ENCODE data around the gene CCHCR1.
"Not testable (repeated sequence)": the region's sequence is repeated elsewhere in the genome, so short reads cannot be mapped to it uniquely, and the experiment has no call there.

The CCHCR1 gene

DNA sequence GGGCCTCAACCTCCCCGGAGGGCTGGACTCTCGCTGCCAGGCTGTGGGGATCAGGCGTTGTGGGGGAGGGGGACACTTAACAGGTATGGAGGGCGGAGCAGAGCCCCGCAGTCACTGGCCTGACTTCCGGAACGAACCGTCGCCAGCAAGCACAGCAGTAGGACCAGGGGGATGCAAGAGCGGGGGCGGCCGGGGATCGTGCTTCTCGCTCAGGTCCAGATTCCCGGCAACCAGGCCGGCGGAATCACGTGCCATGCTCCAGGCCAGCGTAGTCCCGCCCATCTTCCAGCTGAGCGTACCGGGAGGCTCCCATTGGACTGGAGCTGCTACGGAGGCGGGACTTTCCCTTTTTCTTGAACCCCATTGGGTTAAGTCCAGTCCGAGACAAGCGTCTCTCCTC is 22.9 kb upstream of the CCHCR1 start:
- FAIRE-seq, result no peak

DNA sequence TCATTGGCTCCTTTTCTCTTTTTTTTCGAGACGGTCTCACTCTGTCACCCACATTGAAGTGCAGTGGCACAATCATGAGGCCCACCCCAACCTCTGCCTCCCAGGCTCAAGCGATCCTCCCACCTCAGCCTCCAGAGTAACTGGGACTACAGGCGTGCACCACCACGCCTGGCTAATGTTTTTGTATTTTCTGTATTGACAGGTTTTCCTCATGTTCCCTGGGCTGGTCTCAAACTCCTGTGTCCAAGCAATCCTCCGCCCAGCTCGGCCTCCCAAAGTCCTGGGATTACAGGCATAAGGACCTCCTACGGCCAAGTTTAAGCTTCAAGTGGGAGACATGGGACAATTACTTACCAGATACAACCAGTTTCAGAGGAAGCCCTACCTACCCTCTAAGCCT is 22.3 kb upstream of the CCHCR1 start:
- no peak for FAIRE-seq

DNA sequence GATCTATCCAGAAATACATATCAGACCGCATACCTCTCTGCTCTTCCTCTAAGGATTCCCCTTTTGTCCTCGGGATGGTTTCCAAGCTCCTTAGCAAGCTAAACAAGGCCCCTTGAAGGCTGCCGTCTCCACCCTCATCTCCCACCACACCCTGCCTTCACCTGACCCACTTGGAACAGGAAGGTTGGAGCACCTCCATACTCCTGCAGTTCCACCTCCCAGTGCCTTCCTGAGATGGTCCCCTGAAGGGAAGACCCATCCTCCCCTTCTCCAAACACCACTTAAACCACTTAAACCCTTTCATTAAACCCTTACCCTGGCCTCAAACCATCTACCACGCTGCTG is 21.4 kb upstream of the CCHCR1 start:
- FAIRE-seq, result no peak

DNA sequence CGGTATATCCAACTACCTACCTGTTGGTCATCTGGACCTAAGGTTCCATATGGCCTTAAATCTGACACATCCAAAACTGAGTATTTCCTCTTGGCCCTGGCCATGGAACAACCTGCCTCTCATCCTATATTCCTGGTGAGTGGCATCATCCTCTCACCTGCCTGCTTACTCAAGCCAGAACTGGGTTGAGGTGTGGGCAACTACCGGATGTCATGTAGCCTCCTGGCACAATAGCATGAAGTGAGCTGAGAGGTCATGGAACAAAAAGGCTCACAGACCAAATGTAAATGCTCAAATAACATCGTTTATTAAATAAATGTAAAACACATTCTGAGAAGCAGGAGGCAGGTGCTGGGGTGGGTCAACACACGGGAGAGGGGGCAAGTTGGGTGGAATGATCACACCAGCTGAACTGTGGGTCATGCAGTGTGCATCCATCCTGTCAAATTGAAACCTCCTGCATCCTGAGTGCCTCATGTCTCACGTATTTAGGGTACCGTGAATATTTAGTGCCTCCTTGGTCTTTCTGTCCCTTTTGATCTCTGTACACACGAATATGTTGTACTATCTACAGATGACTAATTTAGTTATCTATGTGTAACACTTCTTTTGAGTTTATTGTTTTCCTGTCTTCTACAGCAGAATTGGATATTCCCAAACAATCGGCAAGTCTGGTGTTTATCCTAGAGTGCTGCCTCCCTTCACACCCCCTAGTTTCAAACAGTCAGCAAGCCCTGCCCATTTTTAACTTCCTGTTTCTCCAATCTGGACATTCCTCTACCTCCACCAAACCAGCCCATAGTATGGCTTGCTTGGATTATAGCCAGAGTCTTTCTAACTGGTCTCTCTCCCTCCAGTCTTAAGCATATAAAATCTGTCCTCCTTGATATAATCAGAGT is 20.8 kb upstream of the CCHCR1 start:
- no peak for FAIRE-seq

DNA sequence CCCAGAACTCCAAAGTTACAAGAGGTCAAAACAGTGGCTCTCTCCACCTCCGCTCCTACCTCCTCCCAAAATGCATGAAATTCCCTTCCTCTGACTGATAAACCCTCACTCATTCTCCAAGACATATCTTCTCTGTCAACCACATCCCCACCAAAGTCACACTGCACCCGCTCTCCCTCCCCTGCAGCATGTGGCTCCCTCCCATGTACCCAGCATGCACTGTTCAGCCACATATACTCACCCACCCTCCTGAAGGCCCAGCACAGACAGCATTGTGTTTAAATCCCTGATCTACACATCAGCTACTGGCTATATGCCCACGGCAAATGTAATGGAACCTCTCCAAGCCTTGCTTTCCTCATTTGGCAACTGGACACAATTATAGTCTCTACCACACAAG is 18.4 kb upstream of the CCHCR1 start:
- FAIRE-seq, result no peak

DNA sequence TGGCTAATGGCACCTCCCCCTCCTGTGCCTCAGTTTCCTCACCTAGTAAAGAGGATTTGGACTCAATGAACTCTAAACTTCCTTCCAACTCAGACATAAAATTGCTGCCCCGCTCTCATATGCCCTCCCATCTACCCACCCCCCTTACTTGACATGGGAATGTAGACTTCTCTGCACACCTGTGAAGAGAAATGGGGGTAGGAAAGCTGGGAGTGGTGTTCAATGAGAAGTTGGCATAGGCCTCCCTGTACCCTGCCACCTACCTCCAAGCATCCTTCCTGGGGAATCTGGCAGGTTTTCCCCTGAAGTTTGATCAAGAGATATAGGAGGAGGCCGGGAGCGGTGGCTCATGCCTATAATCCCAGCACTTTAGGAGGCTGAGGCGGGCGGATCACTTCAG is 16.8 kb upstream of the CCHCR1 start:
- FAIRE-seq, result no peak

DNA sequence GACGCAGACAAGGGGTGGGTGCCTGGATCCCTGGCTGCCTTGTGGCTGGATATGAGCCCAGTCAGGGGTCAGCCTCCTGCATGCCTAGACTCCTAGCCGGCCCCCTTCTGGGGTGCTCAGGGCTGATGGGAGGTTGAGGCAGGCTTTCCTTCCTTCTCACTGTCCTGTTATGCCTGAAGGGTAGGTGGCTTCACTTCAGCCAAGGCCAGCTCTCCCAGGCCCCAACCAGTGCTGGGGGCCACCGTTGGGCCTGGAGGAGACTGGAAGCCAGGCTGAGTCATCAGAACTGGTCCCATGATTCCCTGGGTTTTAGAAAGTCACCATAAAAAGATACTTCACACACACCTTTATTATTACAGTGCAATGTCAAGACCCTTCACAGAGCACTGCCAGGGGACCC is 15.8 kb upstream of the CCHCR1 start:
- no peak for FAIRE-seq

DNA sequence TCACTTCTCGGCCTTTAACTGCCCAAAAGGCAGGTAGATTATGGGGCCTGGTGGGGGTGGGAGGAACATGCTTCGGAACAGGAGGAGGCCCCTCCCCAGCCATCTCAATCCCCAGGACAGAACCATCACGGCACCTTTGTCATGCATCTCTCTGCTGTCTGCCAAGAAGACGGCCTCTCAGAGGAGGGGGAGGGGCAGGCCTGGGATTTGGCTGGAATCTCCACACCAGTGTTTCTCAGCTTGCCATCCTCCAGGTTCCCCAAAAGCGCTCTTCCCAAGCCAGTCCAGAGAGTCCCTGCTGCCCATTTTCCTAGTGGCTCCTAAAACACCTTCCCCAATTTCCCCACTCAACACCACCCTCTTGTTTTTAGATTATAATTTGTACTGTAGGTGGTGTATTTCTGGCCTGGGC is 15.4 kb upstream of the CCHCR1 start:
- no peak for FAIRE-seq

DNA sequence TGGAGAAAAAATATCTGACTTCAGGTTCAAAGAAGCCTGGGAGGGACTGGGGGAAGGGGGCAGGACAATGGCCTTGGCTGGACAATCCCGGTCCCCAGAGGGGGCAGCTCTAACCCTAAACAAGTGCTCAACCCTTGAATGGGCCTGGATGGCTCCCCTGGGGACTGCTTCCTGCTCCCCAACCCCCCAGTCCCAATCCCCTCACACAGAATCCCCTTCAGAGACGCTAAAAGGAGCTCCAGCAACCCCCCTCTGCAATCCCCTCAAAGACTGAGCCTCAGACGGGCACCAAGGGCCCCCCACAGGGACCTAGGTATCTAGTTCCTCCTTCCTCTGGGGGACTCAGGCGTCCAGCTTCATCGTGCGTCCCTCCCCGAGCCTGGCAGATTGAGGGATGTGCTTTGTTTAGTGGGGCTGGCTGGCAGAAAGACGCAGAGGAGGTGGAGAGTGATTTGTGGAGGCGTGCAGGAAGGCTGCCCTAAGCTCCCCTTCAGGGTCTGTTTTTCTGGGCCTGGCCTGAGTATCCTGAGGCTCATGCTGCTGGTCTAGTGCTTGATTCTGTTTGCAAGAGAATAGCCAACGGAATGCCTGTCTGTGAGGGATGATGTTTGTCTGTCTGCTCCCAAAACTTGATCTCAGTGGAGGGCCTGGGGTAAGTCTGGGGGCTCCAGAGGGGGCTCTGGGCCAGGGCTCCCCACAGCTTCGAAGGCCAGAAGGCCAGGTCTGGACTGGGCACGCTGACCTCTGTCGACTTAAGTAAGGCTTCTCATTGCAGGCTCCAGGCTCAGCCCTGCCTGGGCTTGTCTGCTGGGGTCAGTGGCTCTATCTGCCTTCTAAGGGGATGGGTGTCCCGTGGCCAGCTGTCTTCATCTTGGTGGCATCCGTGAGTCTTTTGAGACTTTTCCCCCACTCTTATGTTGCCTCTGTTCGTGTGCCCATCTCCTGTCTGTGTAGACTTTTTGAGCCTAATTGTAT is 14.6 kb upstream of the CCHCR1 start:
- no peak for FAIRE-seq

DNA sequence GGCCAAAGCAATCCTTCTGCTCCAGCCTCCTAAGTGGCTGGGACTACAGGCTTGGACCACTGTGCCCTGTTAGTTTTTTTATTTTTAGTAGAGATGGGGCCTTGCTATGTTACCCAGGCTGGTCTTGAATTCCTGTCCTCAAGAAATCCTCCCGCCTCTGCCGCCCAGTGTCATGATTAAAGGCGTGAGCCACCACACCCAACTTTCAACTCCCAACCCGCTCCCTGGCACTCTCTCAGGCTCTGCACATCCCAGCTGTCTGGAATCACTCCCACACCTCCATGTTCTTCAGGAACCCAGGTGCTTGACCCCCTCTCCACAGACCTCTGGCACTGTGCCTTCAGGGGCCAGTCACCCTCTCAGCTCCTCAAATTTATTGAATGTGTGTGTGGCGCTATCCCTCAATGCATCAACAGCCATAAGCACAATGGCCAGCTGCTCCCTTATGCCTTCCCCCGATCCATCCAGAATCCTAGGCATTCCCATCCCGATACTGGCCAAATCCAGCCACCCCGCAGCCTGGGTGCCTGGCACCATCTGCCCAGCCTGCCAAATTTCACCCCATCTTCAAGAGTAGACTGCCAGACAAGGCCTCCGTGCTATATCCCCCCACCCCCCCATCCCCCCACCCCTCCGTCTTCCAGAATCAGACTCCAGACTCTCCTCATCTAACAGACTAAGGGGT is 13.5 kb upstream of the CCHCR1 start:
- no peak for FAIRE-seq

DNA sequence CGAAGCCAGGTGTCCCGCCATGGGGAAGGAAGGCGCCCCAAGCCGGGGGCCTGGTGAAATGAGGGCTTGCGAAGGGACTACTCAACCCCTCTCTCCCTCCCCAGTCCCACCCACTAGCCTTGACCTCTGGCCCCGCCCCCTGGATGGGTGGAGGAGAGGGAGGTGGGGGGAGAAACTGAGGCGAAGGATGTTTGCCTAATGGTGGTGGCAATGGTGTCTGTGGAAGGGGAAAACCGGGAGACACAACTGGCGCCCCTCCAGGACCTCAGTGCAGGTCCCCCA is 12.9 kb upstream of the CCHCR1 start, which contains the start of gene POU5F1:
POU5F1 (minus strand) TSS at position 83 of the 282 bp plus-strand sequence; CDS start at position 21, 62 bp downstream.
- FAIRE-seq, result no peak

DNA sequence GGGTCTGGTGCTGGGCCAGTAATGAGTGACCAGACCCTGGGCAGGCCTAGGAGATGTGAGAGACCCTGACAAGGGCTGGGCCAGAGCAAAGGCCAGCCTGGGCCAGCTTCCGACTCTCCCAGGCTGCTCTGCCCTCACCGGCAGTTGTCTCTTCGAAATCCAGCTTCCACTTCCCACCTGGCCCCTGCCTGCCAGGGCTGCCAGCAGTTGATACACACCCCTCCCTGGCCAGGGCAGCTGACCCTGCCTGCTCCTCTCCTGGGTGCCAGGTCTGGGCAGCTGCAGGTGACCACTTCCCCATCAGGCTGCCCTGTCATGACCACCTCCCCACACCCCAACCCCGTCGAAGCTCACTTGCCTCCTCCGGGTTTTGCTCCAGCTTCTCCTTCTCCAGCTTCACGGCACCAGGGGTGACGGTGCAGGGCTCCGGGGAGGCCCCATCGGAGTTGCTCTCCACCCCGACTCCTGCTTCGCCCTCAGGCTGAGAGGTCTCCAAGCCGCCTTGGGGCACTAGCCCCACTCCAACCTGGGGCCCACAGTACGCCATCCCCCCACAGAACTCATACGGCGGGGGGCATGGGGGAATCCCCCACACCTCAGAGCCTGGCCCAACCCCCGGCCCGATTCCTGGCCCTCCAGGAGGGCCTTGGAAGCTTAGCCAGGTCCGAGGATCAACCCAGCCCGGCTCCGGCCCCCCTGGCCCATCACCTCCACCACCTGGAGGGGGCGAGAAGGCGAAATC is 12.4 kb upstream of the CCHCR1 start:
- FAIRE-seq, result not testable (repeated sequence)

DNA sequence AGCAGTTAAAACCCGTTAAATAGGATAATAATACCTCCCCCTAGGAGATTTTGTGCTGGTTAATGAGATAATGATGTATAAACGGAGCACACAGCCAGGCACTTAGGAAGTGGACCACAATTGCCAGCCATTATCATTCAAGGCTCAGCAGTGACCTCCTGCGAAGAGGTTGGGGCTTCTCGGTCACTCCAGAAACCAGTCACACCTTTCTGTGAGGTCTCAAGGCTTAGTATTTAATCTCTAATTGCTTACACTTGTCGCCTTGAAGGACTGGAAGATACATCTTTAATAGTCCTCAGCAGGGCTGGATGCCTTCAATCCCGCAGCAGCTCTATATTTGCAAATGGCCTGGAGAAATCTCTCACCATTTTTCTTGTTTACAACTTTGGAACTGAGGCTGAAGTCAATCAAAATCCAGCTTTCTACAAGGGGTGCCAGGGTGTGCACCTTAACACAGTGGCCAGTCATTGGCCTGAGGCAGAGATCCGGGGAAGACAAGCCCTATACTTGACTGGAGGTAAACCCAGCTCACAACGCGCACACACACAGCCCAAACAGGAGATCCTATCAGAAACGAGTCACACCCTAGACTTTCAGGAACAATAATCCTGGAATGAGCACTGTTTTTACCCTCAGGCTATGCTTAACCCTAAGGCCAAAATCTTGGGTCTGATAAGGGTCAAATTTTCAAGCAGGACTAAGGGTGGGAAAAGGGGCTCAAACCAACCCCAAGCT is 11.7 kb upstream of the CCHCR1 start:
- no peak for FAIRE-seq

DNA sequence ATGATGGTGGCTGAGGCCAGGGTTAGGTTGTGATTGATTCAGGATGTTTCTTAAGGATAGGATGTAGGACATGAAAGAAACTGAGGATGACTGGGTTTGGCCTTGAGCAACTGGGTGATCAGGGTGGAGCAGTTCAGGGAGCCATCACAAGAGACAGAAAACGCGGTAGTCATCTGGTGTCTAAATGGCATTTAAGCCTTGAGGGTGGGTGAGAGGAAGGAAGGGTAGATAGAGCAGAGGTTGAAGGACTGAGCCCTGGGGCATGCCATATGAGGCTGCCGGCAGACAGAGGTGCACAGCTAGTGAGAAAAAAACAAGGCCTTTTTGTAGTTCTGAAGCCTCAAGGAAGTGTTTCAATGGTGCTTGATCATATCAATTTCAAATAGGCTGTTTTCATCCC is 11.0 kb upstream of the CCHCR1 start:
- FAIRE-seq, result no peak

DNA sequence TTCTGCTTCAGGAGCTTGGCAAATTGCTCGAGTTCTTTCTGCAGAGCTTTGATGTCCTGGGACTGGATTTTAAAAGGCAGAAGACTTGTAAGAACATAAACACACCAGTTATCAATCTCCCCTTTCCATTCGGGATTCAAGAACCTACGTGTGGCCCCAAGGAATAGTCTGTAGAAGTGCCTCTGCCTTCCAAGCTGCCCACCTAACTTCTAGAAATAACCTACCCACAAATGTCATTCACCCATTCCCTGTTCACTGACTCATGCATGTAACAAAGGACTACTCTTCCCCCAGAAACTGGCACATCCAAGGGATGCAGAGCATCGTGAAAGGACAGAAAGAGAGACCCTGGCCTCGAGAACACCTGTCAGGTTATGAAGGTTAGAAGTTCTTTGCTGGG is 8.4 kb upstream of the CCHCR1 start:
- no peak for FAIRE-seq

DNA sequence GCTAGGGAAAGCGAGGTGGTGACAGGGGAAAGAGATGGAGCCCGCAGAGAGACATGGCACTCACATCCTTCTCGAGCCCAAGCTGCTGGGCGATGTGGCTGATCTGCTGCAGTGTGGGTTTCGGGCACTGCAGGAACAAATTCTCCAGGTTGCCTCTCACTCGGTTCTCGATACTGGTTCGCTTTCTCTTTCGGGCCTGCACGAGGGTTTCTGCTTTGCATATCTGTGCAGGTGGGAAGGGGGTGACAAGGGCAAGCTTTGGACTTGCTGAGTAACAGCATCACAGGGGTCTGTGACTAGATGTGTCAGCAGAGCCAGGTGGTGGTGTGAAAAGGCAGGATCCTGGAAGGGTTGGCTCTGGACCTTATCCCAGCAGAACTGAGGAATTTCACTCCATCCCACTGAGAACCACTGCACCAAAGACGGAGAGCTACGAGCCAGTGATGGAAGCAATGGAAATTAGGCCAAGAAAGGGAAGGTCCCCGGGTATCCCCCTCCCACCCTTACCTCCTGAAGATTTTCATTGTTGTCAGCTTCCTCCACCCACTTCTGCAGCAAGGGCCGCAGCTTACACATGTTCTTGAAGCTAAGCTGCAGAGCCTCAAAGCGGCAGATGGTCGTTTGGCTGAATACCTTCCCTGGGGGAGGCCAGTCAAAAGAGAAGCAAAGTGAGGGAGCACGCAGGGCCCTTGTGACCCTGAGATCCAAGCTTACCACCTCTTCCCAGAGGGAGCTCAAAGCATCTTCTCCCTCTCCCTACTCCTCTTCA is 7.6 kb upstream of the CCHCR1 start:
- FAIRE-seq, result not testable (repeated sequence)

DNA sequence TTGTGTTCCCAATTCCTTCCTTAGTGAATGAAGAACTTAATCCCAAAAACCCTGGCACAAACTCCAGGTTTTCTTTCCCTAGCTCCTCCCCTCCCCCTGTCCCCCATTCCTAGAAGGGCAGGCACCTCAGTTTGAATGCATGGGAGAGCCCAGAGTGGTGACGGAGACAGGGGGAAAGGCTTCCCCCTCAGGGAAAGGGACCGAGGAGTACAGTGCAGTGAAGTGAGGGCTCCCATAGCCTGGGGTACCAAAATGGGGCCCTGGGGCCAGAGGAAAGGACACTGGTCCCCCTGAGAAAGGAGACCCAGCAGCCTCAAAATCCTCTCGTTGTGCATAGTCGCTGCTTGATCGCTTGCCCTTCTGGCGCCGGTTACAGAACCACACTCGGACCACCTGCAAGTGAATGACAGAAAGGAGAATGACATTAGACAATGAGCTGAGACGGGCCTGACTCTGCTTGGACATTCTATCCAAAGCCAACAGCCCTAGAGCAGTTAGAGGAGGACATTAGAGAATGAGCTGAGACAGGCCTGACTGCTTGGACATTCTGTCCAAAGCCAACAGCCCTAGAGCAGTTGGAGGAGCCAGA is 7.0 kb upstream of the CCHCR1 start:
- FAIRE-seq, result not testable (repeated sequence)

DNA sequence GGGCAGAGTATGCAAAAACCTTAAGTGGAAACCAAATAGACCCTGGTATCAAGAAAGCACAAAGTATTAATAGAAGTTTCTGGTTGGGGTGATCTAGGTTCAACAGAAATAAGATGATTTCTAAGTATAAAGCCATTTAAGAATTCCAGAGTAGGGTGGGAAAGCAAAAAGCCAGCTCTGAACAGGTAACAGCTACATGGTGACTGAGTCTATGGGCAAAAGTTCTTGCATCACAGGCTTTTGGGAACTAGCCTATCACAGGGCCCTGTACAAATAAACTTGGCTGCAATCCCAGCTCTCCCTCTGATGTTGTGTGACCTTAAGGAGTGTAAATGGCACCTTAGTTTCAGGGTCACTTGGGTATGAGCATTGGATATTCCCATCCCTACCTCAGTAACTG is 6.3 kb upstream of the CCHCR1 start:
- FAIRE-seq, result no peak

DNA sequence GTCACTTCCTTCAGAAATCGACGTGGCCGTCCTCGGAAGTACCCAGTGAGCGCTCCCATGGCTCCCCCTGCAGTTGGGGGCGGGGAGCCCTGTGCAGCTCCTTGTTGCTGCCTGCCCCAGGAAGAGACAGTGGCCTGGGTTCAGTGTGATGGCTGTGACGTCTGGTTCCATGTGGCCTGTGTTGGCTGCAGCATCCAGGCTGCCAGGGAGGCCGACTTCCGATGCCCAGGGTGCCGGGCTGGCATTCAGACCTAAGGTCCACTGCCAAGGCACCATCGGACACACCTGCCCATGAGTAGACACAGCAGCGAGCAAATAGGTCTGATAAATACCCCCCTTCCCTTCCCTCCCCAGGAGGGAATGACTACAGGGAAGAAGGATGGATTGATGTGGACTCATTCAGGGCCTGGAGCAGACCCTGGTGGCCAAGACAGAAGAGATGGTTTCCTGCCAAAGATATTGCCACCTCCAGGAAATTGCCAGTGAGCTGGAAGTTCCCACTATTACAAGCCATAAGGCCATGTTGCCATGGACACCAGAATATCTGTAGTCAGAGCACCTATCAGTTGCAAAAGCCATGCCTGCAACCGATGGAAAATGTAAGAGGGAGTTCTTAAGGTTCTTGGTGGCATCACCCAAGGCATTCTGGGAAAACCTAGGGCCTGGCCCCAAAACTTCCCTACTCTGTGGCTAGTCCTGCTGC is 5.0 kb upstream of the CCHCR1 start:
- no peak for FAIRE-seq
